ENCODE data around the gene ZNF48.
A peak's percentile ranks its signal among the peaks of the same experiment; 100 is the strongest.

Gene ZNF48

DNA sequence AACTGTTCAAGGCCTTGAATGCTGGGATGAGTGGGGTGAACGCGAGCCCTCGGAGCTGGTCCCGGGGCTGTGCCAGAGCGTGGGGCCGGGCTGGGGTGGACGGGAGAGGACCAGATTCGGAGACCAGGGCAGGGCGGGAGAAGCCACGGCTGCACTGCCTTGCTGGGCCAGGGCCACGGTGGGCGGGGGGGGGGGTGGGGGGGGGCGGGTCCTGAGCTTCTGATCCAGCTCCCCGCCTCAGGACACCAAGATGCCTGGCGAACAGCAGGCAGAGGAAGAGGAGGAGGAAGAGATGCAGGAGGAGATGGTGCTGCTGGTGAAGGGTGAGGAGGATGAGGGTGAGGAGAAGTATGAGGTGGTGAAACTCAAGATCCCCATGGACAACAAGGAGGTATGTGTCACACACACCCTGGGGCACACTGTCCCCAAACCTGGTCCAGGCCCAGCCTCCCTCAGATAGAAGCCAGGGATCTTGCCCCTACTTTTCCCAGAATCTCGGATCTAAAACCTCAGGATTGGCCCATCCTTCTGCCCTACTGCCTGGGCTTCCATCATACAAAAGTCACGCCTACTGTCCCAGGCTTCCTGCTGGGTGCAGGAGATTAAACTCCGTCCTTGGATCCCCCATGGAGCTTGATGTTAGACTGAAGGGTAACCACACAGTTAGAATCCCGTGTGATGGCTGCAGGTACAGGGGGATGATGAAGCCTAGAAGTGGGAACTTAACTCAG, 12.7 kb downstream of the ZNF48 start:
- H3K4me1 ChIP-seq: peaks cover 0 to 30% (median 22%) of the 10 kb centered on the region in 4 donors

GRCh38 chr16:30409125-30410060, 14.2 kb downstream of the ZNF48 start:
- H3K27ac ChIP-seq: peak overlapping the region in 1 of 2 donors; percentile 41
- H3K4me1 ChIP-seq: peaks cover 0 to 30% (median 22%) of the 10 kb centered on the region in 4 donors
- no peak overlapping the region for H3K4me3 ChIP-seq
- intact Hi-C loops (cut with DNase I; ENCODE audit: low total_unique reads): no loop called here
- H3K36me3 ChIP-seq: peaks cover 0 to 27% (median 5%) of the 10 kb centered on the region in 3 donors
- no peaks in the 10 kb centered on the region for H3K9me3 ChIP-seq
- H3K27me3 ChIP-seq: no peaks in the 10 kb centered on the region
- peak; percentile 92 to 94 for TF ChIP-seq CTCF (IDR thresholded peaks at IDR 0.05)
- DNase-seq: peak; percentile 88 to 94

More for the DNA sequence above, 12.7 kb downstream of the ZNF48 start:
- intact Hi-C loops (cut with DNase I; ENCODE audit: low total_unique reads): loop anchor here (1.0 kb wide), 1 partner anchor 342 kb away; no protein-coding TSS in a partner anchor
- no peaks in the 10 kb centered on the region for H3K9me3 ChIP-seq
- no peak for DNase-seq
- peak overlapping the region; percentile 80 to 92 for H3K27ac ChIP-seq
- peaks cover 0 to 14% (median 5%) of the 10 kb centered on the region in 3 donors for H3K36me3 ChIP-seq
- H3K4me3 ChIP-seq: peak overlapping the region; percentile 62 to 65
- H3K27me3 ChIP-seq: no peaks in the 10 kb centered on the region
- TF ChIP-seq CTCF (IDR thresholded peaks at IDR 0.05): no peak

- no peak overlapping the region for H3K27ac ChIP-seq
These were observed 18.0 kb downstream of the ZNF48 start for GRCh38 chr16:30413112-30413806.

GRCh38 chr16:30414159-30414558, 18.9 kb downstream of the ZNF48 start:
- no peak overlapping the region for H3K27ac ChIP-seq
- peaks cover 0 to 28% (median 5%) of the 10 kb centered on the region in 3 donors for H3K36me3 ChIP-seq
- no peaks in the 10 kb centered on the region for H3K9me3 ChIP-seq
- no peak overlapping the region for H3K4me3 ChIP-seq
- H3K27me3 ChIP-seq: no peaks in the 10 kb centered on the region
- peaks cover 0 to 21% (median 13%) of the 10 kb centered on the region in 4 donors for H3K4me1 ChIP-seq
- intact Hi-C loops (cut with DNase I; ENCODE audit: low total_unique reads): no loop called here
- no peak for TF ChIP-seq CTCF (IDR thresholded peaks at IDR 0.05)
- DNase-seq: no peak

More at GRCh38 chr16:30413112-30413806, 18.0 kb downstream of the ZNF48 start:
- H3K9me3 ChIP-seq: no peaks in the 10 kb centered on the region
- TF ChIP-seq CTCF (IDR thresholded peaks at IDR 0.05): no peak
- H3K4me1 ChIP-seq: peaks cover 0 to 27% (median 20%) of the 10 kb centered on the region in 4 donors
- H3K36me3 ChIP-seq: peaks cover 0 to 28% (median 5%) of the 10 kb centered on the region in 3 donors
- H3K27me3 ChIP-seq: no peaks in the 10 kb centered on the region
- no peak for DNase-seq
- H3K4me3 ChIP-seq: no peak overlapping the region
- intact Hi-C loops (cut with DNase I; ENCODE audit: low total_unique reads): no loop called here

DNA sequence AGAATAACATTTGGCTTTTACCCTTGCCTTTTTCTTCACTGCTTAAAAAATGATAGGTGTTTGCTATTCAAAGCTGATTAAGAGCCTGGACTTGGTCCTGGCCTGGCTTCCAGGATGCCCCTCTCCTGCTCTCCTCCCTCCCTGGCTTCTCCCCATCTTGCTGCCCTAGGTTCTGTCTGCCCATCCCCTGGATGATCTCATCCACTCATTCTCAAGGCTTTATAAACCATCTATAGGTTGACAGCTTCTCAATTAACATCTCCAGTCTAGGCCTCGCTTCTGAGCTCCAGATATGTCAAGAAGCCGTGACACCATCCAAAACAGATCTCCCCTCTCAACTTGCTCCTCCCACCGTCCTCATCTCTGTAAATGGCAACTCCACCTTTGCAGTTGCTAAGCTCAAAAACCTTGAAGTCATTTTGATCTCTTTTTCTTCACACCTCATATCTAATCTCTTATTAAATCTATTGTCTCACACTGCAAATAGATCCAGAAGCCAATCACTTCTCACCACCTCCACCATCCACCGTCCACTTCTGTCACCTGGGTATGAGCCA, 20.9 kb downstream of the ZNF48 start:
- intact Hi-C loops (cut with DNase I; ENCODE audit: low total_unique reads): no loop called here
- H3K27ac ChIP-seq: no peak overlapping the region

More for the DNA sequence above, 20.9 kb downstream of the ZNF48 start:
- TF ChIP-seq CTCF (IDR thresholded peaks at IDR 0.05): no peak
- Histone ChIP-seq H3K36me3 (peaks cover 0 to 31% (median 5%) of the 10 kb centered on the region in 3 donors), H3K27me3 (no peaks in the 10 kb centered on the region), H3K4me1 (peaks cover 0 to 14% (median 6%) of the 10 kb centered on the region in 4 donors), H3K9me3 (no peaks in the 10 kb centered on the region), H3K4me3 (no peak overlapping the region)
- DNase-seq: no peak
